ENCODE data around the gene FAM135A.

DNA sequence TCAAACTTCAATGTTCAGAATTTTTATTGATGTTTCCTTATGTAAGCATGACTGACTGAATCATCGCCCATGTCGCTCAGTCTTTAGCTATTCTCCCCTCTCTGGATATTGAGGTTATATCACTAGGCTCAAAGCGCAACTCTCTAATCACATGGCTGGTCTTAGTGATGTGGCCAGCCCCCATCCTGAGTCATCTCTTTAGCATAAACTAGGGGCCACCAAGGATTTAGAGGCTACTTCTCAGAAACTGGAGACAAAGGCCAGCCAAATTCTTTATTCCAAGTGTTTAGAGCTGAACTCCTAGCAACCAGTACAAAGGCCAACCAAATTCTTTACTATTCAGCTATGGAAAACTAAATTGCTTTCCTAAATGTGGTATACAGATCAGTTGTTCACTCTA is 61.4 kb downstream of the FAM135A start:
- TF ChIP-seq, protein P1, sequence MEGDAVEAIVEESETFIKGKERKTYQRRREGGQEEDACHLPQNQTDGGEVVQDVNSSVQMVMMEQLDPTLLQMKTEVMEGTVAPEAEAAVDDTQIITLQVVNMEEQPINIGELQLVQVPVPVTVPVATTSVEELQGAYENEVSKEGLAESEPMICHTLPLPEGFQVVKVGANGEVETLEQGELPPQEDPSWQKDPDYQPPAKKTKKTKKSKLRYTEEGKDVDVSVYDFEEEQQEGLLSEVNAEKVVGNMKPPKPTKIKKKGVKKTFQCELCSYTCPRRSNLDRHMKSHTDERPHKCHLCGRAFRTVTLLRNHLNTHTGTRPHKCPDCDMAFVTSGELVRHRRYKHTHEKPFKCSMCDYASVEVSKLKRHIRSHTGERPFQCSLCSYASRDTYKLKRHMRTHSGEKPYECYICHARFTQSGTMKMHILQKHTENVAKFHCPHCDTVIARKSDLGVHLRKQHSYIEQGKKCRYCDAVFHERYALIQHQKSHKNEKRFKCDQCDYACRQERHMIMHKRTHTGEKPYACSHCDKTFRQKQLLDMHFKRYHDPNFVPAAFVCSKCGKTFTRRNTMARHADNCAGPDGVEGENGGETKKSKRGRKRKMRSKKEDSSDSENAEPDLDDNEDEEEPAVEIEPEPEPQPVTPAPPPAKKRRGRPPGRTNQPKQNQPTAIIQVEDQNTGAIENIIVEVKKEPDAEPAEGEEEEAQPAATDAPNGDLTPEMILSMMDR (IDR thresholded peaks at IDR 0.05): no peak
- no peak for TF ChIP-seq EZH2 (IDR thresholded peaks at IDR 0.05; ENCODE audit: borderline replicate concordance, insufficient read depth, low read depth, low read length, poor library complexity, severe bottlenecking)

Measured in B cell (primary cell).